Measurements from ENCODE around the gene PCDHA3. TPM values are rescaled to one million over a fixed set of nuclear protein-coding genes. Genes with fewer than 3 reads are reported as not detected.
"Not testable (repeated sequence)": the region's sequence is repeated elsewhere in the genome, so short reads cannot be mapped to it uniquely, and the experiment has no call there.

The PCDHA3 gene
- total and polyA plus RNA-seq, 2 donors (not counting 1 experiment from before 2014, with no cell fraction given), result 0.89 to 1.2 TPM

- Histone ChIP-seq H3K9ac (ENCODE audit: insufficient read depth, low read length) (no peak overlapping the region), H3K4me3 (replicated peaks in 1 of 4; ENCODE audit: control extremely low read depth in 1 of 4, insufficient read depth in 1 of 4, low read depth in 3 of 4, low read length in 4 of 4) (no peak overlapping the region), H3K4me2 (ENCODE audit: extremely low read depth, insufficient read depth, low read length) (no peak overlapping the region), H3K4me1 (ENCODE audit: control insufficient read depth, extremely low read depth, insufficient read depth, low read length) (no peaks in the 10 kb centered on the region), H2AFZ (ENCODE audit: low read length) (no peak overlapping the region), H3K36me3 (ENCODE audit: control insufficient read depth, insufficient read depth, low read length) (no peaks in the 10 kb centered on the region), H3K27me3 (ENCODE audit: control insufficient read depth, insufficient read depth, low read length) (no peaks in the 10 kb centered on the region), H3K27ac (ENCODE audit: insufficient read depth, low read length) (no peak overlapping the region), H4K20me1 (ENCODE audit: control insufficient read depth, extremely low read depth, insufficient read depth, low read length) (no peaks in the 10 kb centered on the region), H3K79me2 (ENCODE audit: control insufficient read depth, insufficient read depth, low read length) (no peaks in the 10 kb centered on the region), H3K9me3 (ENCODE audit: control insufficient read depth, insufficient read depth, low read depth, low read length) (no peaks in the 10 kb centered on the region)
- DNase-seq (ENCODE audit: low read depth in 2 of 2), result no peak
- TF ChIP-seq CTCF (conservative IDR thresholded peaks at IDR 0.05 in 1 of 2, IDR thresholded peaks at IDR 0.05 in 1 of 2; ENCODE audit: low read depth in 1 of 2, low read length in 2 of 2) (no peak), EZH2 (IDR thresholded peaks at IDR 0.05; ENCODE audit: low read length, missing control alignments) (no peak)
Observed at GRCh38 chr5:140823475-140823874, 22.6 kb downstream of the PCDHA3 start.

- no peaks in the 10 kb centered on the region for H4K20me1 ChIP-seq (ENCODE audit: control insufficient read depth, extremely low read depth, insufficient read depth, low read length)
- no peaks in the 10 kb centered on the region for H3K36me3 ChIP-seq (ENCODE audit: control insufficient read depth, insufficient read depth, low read length)
- no peak within 1 kb of the TSS for H3K27ac ChIP-seq (ENCODE audit: insufficient read depth, low read length)
- H3K9ac ChIP-seq (ENCODE audit: insufficient read depth, low read length), result no peak within 1 kb of the TSS
- no peak within 1 kb of the TSS for H3K4me2 ChIP-seq (ENCODE audit: extremely low read depth, insufficient read depth, low read length)
- H3K9me3 ChIP-seq (ENCODE audit: control insufficient read depth, insufficient read depth, low read depth, low read length), result no peaks in the 10 kb centered on the region
- H3K4me1 ChIP-seq (ENCODE audit: control insufficient read depth, extremely low read depth, insufficient read depth, low read length), result no peaks in the 10 kb centered on the region
- no peak within 1 kb of the TSS for H2AFZ ChIP-seq (ENCODE audit: low read length)
- peak within 1 kb of the TSS in 1 of 4 experiments; percentile 38 for H3K4me3 ChIP-seq (replicated peaks in 1 of 4; ENCODE audit: control extremely low read depth in 1 of 4, insufficient read depth in 1 of 4, low read depth in 3 of 4, low read length in 4 of 4)
- no peaks in the 10 kb centered on the region for H3K27me3 ChIP-seq (ENCODE audit: control insufficient read depth, insufficient read depth, low read length)
- no peaks in the 10 kb centered on the region for H3K79me2 ChIP-seq (ENCODE audit: control insufficient read depth, insufficient read depth, low read length)
- no peak for DNase-seq (ENCODE audit: low read depth in 2 of 2)
- no peak for TF ChIP-seq EZH2 (IDR thresholded peaks at IDR 0.05; ENCODE audit: low read length, missing control alignments)
- no peak for TF ChIP-seq CTCF (conservative IDR thresholded peaks at IDR 0.05 in 1 of 2, IDR thresholded peaks at IDR 0.05 in 1 of 2; ENCODE audit: low read depth in 1 of 2, low read length in 2 of 2)
Observed at GRCh38 chr5:140827704-140828361, 27.0 kb downstream of the PCDHA3 start, which contains the start of gene PCDHA6. TSS of gene PCDHA6 (plus strand) at chr5:140827960. CDS start at chr5:140828092, 132 bp downstream.

GRCh38 chr5:140828362-140828737 lies 27.5 kb downstream of the PCDHA3 start:
- Histone ChIP-seq H3K9me3 (ENCODE audit: control insufficient read depth, insufficient read depth, low read depth, low read length) (no peaks in the 10 kb centered on the region), H3K36me3 (ENCODE audit: control insufficient read depth, insufficient read depth, low read length) (no peaks in the 10 kb centered on the region), H2AFZ (ENCODE audit: low read length) (no peak overlapping the region), H3K79me2 (ENCODE audit: control insufficient read depth, insufficient read depth, low read length) (no peaks in the 10 kb centered on the region), H3K27ac (ENCODE audit: insufficient read depth, low read length) (no peak overlapping the region), H4K20me1 (ENCODE audit: control insufficient read depth, extremely low read depth, insufficient read depth, low read length) (no peaks in the 10 kb centered on the region), H3K4me2 (ENCODE audit: extremely low read depth, insufficient read depth, low read length) (no peak overlapping the region), H3K4me3 (replicated peaks in 1 of 4; ENCODE audit: control extremely low read depth in 1 of 4, insufficient read depth in 1 of 4, low read depth in 3 of 4, low read length in 4 of 4) (peak overlapping the region in 1 of 4 experiments; percentile 38), H3K4me1 (ENCODE audit: control insufficient read depth, extremely low read depth, insufficient read depth, low read length) (no peaks in the 10 kb centered on the region), H3K9ac (ENCODE audit: insufficient read depth, low read length) (no peak overlapping the region), H3K27me3 (ENCODE audit: control insufficient read depth, insufficient read depth, low read length) (no peaks in the 10 kb centered on the region)
- TF ChIP-seq CTCF (conservative IDR thresholded peaks at IDR 0.05 in 1 of 2, IDR thresholded peaks at IDR 0.05 in 1 of 2; ENCODE audit: low read depth in 1 of 2, low read length in 2 of 2), result no peak
- TF ChIP-seq EZH2 (IDR thresholded peaks at IDR 0.05; ENCODE audit: low read length, missing control alignments), result no peak
- DNase-seq (ENCODE audit: low read depth in 2 of 2), result no peak

GRCh38 chr5:140829511-140830501 lies 28.9 kb downstream of the PCDHA3 start:
- H3K4me2 ChIP-seq (ENCODE audit: extremely low read depth, insufficient read depth, low read length); H3K36me3 ChIP-seq (ENCODE audit: control insufficient read depth, insufficient read depth, low read length); H3K4me1 ChIP-seq (ENCODE audit: control insufficient read depth, extremely low read depth, insufficient read depth, low read length); H3K9ac ChIP-seq (ENCODE audit: insufficient read depth, low read length); H3K9me3 ChIP-seq (ENCODE audit: control insufficient read depth, insufficient read depth, low read depth, low read length); H3K4me3 ChIP-seq (replicated peaks in 1 of 4; ENCODE audit: control extremely low read depth in 1 of 4, insufficient read depth in 1 of 4, low read depth in 3 of 4, low read length in 4 of 4); H2AFZ ChIP-seq (ENCODE audit: low read length); DNase-seq (ENCODE audit: low read depth in 2 of 2); H3K27ac ChIP-seq (ENCODE audit: insufficient read depth, low read length); H3K27me3 ChIP-seq (ENCODE audit: control insufficient read depth, insufficient read depth, low read length); H3K79me2 ChIP-seq (ENCODE audit: control insufficient read depth, insufficient read depth, low read length); H4K20me1 ChIP-seq (ENCODE audit: control insufficient read depth, extremely low read depth, insufficient read depth, low read length): not testable (repeated sequence)

Measured in fibroblast of lung (primary cell).